ELR (cell line): ENCODE data around the gene MAP1S.
A peak's percentile ranks its signal among the peaks of the same experiment; 100 is the strongest.

ENCODE experiments used
- DNase-seq: peaks from one replicate; pipeline ENCODE4 v3.0.0-alpha.2; 2015; ENCODE audit warnings: low read depth

The MAP1S gene

DNA sequence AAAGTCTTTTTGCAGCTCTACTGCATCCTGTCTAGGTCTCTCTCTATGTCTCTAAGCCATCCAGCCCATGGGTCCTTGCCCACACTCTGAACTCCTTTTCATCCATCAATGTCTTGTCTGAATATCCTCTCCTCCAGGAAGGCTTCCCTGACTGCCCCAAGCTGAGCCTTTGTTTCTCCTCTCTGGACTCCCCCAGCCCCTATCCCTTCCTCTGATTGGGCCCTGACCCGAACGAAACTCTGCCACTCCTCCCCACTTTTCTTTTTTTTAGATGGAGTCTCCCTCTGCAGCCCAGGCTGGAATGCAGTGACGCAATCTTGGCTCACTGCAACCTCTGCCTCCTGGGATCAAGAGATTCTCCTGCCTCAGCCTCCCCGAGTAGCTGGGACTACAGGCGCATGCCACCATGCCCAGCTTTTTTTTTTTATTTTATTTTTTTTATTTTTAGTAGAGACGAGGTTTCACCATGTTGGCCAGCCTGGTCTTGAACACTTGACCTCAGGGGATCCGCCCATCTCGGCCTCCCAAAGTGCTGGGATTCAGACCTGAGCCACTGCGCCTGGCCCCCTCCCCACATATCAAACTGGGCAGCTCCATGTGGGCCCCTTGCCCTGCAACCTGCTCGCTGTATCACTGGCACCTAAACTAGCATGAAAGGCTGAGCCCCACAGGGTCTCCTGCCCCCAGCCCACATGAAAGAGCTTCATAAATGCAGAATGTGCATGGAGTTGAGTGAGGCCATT, 30.3 kb upstream of the MAP1S start:
- DNase-seq, result no peak

DNA sequence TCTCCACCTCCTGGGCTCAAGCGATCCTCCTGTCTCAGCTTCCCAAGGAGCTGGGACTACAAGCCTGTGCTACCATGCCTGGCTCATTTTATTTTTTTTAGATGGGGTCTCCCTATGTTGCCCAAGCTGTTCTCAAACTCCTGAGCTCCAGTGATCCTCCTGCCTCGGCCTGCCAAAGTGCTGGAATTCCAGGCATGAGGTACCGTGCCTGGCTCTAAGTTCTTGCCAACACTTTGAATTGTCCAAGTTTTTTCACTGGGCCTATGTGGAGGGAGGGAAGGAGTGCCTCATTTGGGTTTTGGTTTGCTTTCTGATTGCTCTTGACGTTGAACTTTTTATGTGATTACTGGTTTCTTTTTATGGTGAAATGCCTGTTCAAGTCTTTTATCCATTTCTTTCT, 26.7 kb upstream of the MAP1S start:
- no peak for DNase-seq

DNA sequence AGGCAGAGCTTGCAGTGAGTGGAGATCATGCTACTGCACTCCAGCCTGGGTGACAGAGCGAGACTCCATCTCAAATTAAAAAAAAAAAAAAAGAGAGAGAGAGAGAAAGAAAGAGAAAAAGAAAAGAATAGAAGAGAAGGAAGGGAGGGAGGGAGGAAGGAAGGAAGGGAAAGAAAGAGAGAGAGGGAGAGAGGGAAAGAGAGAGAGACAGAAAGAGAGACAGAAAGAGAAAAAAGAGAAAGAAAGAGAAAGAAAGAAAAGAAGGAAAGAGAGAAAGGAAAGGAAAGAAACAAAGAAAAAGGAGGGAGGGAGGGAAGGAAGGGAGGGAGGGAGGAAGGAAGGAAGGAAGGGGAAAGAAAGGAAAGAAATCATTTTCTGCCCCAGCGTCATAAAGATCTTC, 24.1 kb upstream of the MAP1S start:
- DNase-seq, result no peak

DNA sequence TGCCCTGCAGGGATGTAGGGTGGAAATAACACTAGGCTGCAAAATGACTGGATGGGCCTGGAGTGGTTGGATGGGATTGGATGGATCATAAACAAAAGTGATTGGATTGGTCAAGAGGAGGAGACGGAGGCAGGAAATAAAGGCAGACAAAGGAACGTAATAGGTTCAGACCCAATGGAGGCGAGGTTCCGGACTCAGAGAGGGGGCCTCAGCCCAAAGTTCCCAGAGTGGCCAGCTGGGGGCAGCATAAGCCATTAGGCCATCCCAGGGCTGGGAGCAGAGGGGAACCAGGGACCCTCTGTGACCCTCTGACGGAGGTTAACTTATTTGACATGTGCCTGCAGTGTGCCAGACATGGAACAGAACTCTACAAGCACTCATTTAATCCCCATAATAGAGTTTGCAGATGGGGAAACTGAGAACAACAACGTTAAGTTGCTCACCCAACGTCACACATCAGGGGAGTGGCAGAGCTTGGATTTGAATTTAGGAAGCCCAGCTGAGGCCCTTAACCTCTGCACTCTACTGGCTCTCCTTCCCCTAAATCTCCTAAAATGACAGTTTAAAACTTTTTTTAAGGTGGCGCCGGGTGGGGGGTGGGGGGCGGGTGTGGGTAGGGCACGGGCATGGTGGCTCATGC, 15.3 kb upstream of the MAP1S start:
- DNase-seq, result peak; percentile 56

DNA sequence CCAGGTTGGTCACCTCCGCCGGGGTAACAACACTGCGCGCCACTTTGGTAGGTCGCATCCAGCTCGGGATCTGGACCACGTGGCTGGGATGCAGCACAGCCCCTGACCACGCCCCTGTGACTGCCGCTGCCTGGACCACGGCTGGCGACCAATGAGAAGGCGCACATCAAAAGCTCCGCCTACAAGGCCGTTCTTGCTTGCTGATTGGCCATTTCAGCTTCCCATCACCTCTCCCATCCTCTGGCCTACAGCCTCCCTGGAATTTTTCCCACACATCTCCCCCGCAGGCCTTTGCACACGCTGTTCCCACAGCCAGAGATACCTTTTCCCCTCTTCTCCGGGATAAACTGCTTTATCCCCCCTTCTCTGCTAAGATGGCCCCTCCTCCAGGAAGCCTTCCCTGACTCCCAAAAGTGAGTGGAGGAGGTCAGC, 12.5 kb upstream of the MAP1S start:
- peak; percentile 56 for DNase-seq

DNA sequence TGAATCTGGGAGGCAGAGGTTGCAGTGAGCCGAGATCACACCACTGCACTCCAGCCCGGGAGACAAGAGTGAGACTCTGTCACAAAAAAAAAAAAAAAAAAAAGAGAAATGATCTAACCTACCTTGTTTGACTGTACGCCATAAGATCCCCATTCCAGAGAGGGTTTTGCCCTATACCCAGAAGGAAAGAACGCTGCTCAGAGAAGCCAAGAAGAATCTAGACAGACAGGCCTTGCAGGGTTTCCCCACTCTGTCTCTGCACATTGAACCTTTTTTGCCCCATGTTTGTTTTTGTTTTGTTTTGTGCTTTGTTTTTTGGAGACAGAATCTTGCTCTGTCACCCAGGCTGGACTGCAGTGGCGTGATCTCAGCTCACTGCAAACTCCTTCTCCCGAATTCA, 7.4 kb upstream of the MAP1S start:
- no peak for DNase-seq

DNA sequence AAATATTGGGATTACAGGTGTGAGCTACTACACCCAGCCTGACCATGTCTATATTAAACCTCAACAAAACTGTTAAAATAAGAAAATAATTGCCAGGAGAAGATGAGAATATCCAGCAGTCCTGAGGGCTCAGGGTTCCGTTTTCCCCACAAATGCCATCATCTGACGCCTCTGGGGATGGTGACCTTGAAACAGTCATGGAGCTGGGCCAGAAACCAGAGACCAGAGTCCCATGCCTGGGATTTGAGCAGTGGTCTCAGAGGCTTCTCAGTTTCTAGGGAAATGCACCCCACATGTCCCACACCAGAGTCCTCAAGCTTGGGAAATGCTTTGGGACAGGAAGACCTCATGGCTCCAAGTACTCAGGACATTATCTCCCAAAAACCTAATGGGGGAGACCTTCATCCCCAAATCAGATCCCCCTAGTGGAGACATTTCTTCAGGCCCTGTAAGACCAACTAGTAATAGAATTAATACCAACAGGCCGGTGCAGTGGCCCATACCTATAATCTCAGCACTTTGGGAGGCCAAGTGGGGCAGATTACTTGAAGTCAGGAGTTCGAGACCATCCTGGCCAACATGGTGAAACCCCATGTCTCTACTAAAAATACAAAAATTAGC, 2.9 kb upstream of the MAP1S start:
- DNase-seq, result peak; percentile 26

DNA sequence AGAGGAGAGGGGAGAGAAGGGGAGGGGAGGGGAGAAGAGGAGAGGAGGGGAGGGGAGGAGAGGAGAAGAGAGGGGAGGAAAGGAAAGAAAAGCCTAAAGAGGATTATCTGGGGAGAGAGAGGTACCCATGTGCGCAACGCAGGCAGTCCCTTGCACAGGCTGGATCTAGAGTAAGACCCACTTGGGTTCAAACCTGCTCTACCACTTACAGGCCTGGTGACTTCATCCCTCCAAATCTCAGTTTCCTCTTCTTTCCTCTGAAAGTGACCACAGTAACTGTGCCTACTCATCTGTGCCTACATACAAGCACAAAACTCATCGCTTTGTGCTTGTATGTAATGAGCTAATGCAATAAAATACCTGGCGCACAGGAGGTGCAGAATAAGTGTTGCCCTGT, 732 bp upstream of the MAP1S start:
- no peak for DNase-seq

DNA sequence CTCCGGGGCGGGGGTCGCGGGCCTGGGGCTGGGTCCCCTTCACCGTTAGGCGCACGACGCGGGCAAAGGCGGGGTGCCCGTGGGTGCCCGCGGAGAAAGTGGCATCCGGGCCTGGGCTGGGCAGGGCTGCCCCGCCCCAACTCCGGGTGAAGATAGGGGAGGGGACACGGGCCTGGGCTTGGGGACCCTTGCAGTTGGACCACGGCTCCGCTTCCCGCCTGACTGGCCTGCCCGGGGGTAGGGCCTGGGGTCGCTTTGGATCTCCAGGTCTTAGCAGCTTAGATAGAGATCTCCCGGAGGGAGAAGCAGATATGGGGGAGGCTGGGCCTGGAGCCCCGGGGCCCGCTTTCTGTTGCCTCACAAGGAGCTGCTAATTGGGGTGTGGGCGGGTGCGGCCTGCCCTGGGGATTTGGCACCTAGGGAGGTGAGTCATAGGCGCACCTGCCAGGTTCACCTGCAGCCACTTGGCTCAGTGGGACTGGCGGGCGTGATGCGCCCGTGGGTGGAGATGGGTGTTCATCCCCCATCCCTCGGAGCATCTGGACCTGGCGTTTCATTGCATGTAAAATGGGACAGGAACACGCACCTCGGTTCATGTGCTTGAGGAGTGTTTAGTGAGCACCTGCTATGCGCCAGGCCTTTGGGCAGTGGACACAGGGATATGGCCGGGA, 585 bp downstream of the MAP1S start:
- no peak for DNase-seq

DNA sequence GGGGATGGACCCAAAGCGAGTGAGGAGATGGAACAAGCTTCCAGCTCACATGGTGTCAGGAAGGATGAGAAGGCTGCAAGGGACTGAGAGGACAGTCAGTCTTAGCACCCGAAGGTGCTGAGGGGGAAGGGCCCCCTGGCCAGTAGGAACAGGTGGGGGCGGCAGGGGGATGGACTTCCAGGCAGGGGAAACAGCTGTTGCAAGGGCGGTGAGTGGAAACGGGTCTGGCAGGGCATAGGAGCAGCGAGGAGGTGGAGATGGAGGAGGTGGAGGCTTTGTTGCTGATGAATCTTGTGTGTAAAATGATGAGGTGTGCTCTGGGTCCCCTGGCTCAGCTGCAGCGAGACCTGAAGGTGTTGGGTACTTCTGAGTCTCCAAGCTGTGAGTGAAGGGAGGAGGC, 1.2 kb downstream of the MAP1S start:
- DNase-seq, result peak; percentile 17

DNA sequence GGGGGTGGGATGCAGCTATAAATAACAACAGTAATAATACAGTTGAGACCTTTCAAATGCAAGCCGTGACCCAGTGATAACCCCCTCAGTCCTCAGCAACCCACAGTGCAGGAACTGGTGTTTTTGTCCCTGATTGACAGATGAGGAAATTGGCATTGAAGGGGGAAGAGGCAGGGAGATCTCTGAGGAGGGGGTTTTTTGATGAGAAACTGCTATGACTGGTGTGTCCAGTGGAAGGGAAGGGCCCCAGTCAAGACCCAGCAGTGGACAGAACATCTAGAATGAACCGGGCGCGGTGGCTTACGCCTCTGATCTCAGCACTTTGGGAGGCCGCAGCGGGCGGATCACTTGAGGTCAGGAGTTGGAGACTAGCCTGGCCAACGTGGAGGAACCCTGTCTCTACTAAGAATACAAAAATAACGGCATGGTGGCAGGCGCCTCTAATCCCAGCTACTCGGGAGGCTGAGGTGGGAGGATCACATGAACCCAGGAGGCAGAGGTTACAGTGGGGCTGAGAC, 1.9 kb downstream of the MAP1S start:
- no peak for DNase-seq

DNA sequence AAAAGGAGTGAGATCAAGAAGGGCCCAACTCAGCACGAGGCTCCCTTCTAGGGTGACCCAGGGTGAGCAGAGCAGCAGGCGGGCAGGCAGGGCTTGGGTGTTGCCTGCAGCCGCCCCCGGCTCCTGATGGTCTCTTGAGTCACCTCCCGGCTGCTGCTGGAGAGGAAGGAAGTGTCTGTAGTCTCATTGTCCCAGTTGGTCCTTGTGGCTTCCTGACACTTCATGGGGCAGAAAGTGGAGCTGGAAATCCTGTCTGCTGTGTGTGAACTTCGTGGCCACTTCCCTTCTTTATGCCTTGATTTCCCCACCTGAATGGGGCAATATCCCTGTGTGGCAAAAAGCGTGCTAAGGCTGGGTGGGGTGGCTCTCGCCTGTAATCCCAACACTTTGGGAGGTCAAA, 2.5 kb downstream of the MAP1S start:
- DNase-seq, result peak; percentile 82

DNA sequence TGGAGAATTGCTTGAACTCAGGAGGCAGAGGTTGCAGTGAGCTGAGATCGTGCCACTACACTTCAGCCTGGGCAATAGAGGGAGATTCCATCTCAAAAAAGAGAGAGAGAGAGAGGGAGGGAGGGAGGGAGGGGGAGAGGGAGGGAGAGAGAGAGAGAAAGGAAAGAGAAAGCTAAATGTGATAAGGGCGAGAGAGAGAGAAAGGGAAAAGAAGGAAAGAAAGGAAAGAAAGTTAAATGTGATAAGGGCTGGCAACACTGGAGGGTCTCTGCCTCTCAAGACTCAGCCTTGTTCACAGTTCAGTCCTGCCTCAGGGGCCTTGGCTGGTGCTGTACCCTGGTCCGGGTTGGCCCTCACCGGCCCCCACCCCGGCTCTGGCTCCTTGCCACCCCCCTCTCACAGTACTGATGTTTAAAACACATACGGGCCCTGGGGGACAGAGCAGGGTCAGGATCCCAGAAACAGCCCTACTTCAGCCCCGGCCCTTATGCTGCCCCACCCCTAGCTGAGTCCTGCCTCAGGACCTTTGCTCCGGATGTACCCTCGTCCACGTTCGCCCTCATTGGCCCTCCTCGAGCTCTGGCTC, 3.5 kb downstream of the MAP1S start:
- no peak for DNase-seq

DNA sequence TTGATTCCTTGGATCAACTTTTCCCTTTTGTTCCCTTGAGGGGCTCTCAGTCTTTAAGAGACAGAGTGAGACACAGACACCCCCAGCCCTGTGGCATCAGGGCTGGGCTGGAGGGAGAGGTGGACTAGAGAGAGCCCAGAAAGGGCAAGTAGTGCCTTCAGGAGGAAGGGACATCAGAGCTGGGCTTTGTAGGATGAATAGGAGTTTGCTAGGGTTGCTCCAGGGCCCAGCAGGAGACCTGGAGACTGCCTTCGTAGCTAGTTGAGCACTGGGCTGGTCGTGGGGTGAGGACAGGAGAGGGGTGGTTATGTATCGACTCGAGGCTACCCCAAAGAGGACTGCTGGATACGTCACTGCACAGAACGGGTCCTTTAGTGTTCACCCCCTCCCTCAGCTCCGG, 5.4 kb downstream of the MAP1S start:
- DNase-seq, result no peak

DNA sequence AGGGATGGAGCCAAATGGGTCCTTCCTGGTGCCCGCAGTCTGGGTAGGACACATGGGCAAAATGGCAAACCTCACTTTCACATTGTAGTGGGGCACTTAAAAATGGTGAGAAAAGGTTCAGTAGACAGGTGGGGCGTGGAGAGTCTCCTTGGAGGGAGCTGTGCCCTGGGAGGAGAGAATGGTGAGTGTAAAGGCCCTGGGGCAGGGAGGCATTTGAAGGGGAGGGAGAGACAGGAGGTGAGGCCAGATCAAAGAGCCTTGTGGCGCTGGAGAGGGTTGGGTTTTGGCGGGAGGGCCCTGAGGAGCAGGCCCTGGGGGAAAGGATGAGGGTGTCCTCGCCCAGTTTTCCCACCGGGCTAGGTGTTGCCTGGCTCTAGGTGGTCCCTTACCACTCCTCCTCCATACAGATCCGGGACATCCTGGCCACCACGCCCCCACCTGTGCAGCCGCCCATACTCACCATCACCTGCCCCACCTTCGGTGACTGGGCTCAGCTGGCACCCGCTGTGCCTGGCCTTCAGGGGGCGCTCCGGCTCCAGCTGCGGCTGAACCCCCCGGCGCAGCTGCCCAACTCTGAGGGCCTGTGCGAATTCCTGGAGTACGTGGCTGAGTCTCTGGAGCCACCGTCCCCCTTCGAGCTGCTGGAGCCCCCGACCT, 6.3 kb downstream of the MAP1S start:
- no peak for DNase-seq

DNA sequence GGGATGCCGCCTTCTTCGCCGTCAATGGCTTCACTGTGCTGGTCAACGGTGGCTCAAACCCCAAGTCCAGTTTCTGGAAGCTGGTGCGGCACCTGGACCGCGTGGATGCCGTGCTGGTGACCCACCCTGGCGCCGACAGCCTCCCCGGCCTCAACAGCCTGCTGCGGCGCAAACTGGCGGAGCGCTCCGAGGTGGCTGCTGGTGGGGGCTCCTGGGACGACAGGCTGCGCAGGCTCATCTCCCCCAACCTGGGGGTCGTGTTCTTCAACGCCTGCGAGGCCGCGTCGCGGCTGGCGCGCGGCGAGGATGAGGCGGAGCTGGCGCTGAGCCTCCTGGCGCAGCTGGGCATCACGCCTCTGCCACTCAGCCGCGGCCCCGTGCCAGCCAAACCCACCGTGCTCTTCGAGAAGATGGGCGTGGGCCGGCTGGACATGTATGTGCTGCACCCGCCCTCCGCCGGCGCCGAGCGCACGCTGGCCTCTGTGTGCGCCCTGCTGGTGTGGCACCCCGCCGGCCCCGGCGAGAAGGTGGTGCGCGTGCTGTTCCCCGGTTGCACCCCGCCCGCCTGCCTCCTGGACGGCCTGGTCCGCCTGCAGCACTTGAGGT, 7.0 kb downstream of the MAP1S start:
- no peak for DNase-seq

DNA sequence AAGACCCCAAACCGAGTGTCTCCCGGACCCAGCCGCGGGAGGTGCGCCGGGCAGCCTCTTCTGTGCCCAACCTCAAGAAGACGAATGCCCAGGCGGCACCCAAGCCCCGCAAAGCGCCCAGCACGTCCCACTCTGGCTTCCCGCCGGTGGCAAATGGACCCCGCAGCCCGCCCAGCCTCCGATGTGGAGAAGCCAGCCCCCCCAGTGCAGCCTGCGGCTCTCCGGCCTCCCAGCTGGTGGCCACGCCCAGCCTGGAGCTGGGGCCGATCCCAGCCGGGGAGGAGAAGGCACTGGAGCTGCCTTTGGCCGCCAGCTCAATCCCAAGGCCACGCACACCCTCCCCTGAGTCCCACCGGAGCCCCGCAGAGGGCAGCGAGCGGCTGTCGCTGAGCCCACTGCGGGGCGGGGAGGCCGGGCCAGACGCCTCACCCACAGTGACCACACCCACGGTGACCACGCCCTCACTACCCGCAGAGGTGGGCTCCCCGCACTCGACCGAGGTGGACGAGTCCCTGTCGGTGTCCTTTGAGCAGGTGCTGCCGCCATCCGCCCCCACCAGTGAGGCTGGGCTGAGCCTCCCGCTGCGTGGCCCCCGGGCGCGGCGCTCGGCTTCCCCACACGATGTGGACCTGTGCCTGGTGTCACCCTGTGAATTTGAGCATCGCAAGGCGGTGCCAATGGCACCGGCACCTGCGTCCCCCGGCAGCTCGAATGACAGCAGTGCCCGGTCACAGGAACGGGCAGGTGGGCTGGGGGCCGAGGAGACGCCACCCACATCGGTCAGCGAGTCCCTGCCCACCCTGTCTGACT, 7.9 kb downstream of the MAP1S start:
- DNase-seq, result no peak

DNA sequence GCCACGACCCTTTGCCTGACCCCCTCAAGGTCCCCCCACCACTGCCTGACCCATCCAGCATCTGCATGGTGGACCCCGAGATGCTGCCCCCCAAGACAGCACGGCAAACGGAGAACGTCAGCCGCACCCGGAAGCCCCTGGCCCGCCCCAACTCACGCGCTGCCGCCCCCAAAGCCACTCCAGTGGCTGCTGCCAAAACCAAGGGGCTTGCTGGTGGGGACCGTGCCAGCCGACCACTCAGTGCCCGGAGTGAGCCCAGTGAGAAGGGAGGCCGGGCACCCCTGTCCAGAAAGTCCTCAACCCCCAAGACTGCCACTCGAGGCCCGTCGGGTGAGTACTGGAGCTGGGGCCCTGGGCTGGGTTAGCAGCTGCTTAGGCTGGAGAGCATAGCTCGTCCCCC, 8.6 kb downstream of the MAP1S start:
- DNase-seq, result no peak

DNA sequence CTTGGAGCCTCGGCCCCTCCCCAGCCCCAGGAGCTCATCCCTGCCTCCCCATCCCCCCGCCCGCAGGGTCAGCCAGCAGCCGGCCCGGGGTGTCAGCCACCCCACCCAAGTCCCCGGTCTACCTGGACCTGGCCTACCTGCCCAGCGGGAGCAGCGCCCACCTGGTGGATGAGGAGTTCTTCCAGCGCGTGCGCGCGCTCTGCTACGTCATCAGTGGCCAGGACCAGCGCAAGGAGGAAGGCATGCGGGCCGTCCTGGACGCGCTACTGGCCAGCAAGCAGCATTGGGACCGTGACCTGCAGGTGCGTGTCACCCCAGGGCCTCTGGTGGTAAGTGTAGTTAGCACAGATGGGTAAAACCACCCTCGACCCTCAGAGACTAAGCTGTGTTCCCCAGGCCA, 13.8 kb downstream of the MAP1S start:
- DNase-seq, result no peak

DNA sequence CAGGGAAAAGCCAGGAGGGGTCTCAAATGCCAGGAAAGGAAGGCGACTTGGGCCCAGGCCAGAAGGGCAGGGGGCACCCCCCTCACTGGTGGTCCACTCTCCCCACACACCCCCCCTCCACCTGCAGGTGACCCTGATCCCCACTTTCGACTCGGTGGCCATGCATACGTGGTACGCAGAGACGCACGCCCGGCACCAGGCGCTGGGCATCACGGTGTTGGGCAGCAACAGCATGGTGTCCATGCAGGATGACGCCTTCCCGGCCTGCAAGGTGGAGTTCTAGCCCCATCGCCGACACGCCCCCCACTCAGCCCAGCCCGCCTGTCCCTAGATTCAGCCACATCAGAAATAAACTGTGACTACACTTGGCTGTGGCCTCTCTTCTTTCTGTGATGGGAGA, 14.9 kb downstream of the MAP1S start:
- no peak for DNase-seq

DNA sequence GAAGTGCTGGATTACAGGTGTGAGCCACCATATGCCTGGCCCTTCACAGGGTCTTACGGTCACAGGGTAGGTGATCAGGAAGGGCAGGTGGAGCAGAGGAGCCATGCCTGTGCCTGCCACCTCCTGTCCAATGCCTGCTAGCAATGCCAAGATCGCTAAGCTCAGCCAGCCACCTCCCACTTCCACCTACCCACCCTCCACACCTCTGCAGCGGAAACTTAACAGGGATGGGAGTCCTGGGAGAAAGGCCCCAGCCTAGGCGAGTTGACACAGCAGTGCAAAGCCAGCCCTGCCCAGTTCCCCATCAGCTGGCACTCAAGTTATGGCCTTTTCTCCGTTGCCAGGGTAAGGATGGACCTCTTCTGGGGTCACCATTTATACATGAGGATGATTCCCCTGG, 16.1 kb downstream of the MAP1S start:
- no peak for DNase-seq
